Transverse colon (tissue), 4 donors: ENCODE data around the gene LRRC32.

Experiments used
- CTCF ChIP-seq, 5 experiments: fragments of 200-600 bp in 3 of 5; fragments of 450-650 bp in 2 of 5; sonication (generic) in 3 of 5; IDR thresholded peaks; 1 replicate in 2 of 5; 2 replicates in 3 of 5; pipeline ENCODE4 v1.5.1; 2016 to 2017; ENCODE audit warnings: antibody characterized with exemption in 5 of 5, inconsistent platforms in 3 of 5, mild to moderate bottlenecking in 2 of 5, moderate library complexity in 1 of 5
- POLR2A ChIP-seq: fragments of 450-650 bp; IDR thresholded peaks from one replicate; pipeline ENCODE4 v1.6.1; 2016; ENCODE audit warnings: antibody characterized with exemption, mild to moderate bottlenecking, moderate library complexity
- POLR2AphosphoS5 ChIP-seq, 3 donors: sonication (generic); formaldehyde crosslinking; IDR thresholded peaks; one replicate each; pipeline ENCODE4 v1.6.1; 2016; ENCODE audit warnings: antibody characterized with exemption in 3 of 3

- no peak for TF ChIP-seq CTCF (IDR thresholded peaks at IDR 0.05)
- no peak for TF ChIP-seq POLR2AphosphoS5 (IDR thresholded peaks at IDR 0.05)
- no peak for TF ChIP-seq POLR2A
These were observed 48.0 kb downstream of the LRRC32 start for GRCh38 chr11:76622493-76623094.
